ENCODE data around the gene GAPDHS. TPM values are rescaled to one million over a fixed set of nuclear protein-coding genes. Genes with fewer than 3 reads are reported as not detected.

The GAPDHS gene
- total RNA-seq, 1 experiment from 2014 or later, result not detected

DNA sequence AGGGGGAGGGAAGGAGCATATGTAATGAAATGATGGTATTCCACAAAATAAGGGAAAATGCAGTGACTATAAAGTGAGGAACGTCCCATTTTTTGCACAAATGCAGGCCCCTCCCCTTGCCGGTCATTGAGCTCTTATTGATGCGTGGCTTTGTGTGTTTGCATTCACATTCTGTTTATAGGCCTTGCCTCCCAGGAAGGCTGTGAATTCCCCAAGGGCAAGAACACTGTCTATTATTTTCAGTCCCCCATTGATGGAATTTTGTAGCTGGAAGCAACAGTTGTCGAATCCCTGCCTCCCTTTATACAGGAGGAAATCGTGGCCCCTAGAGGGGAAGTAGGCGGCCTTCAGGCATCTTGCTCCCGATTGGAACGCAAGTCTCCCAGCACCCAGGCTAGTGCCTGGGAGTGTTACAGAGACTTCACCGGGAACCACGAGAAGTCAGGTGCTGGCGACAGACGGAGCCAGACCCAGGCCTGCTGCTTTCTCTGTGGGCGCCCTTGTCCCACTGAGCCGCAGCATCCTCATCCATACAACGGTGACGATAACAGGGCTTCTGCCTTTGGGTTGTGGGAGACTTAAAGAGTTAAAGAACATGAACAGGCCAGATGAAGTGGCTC is 12.0 kb upstream of the GAPDHS start:
- H3K9me3 ChIP-seq (ENCODE audit: control insufficient read depth in 1 of 2, insufficient read depth in 1 of 2, low read depth in 1 of 2, low read length in 2 of 2), result no peaks in the 10 kb centered on the region
- H3K27ac ChIP-seq (ENCODE audit: low read depth, low read length), result no peak overlapping the region
- H3K4me3 ChIP-seq (replicated peaks in 1 of 2; ENCODE audit: low read depth in 1 of 2, low read length in 2 of 2), result no peak overlapping the region
- ChIA-PET POLR2A (interaction anchor here (3.9 kb wide), 1 partner anchor 11 kb away, joined by 22 read pairs; no protein-coding TSS in a partner anchor), RAD21 (ENCODE audit: low non-redundant PET in 1 of 2, low total read pairs in 2 of 2, uncharacterized antibody in 2 of 2, unreplicated experiment in 2 of 2) (no interaction called here), CTCF (interaction anchor here (1.2 to 2.0 kb wide), 3 partner anchors 11 to 26 kb away, joined by 3 to 9 read pairs (median 3); no protein-coding TSS in a partner anchor)
- H3K9me2 ChIP-seq (ENCODE audit: insufficient read depth), result no peaks in the 10 kb centered on the region
- no peaks in the 10 kb centered on the region for H4K20me1 ChIP-seq (ENCODE audit: insufficient read depth)
- no peak for DNase-seq (ENCODE audit: low read depth, low spot score)
- no peaks in the 10 kb centered on the region for H3K36me3 ChIP-seq (ENCODE audit: control insufficient read depth in 1 of 2, insufficient read depth in 2 of 2, low read length in 2 of 2)
- no peak overlapping the region for H3K4me2 ChIP-seq (ENCODE audit: low read length)
- H3K27me3 ChIP-seq (ENCODE audit: insufficient read depth, low read length), result no peaks in the 10 kb centered on the region
- no peak for ATAC-seq
- H3K79me2 ChIP-seq (ENCODE audit: insufficient read depth, low read length), result no peaks in the 10 kb centered on the region
- peaks cover 5 to 29% of the 10 kb centered on the region in 2 experiments; a peak in 3 of 4 replicates for H3K4me1 ChIP-seq (ENCODE audit: control insufficient read depth in 1 of 2, insufficient read depth in 2 of 2, low read length in 2 of 2)
- no TSS peak for BruUV-seq (replicated peaks)
- H3K9ac ChIP-seq (ENCODE audit: low read length), result no peak overlapping the region
- TF ChIP-seq CEBPB (IDR thresholded peaks at IDR 0.05; ENCODE audit: low read depth) (no peak), YY1 (IDR thresholded peaks at IDR 0.05; ENCODE audit: extremely low read depth, insufficient replicate concordance, low read depth, low read length) (no peak), CBX3 (IDR thresholded peaks at IDR 0.05; ENCODE audit: low read depth) (no peak), EZH2phosphoT487 (IDR thresholded peaks at IDR 0.05; ENCODE audit: borderline replicate concordance) (no peak), ZFX (IDR thresholded peaks at IDR 0.05) (no peak), SP1 (IDR thresholded peaks at IDR 0.05; ENCODE audit: low read depth) (no peak), ZNF274 (IDR thresholded peaks at IDR 0.05; ENCODE audit: low read depth, low read length) (no peak), JUND (IDR thresholded peaks at IDR 0.05) (no peak), POLR2A (IDR thresholded peaks at IDR 0.05; ENCODE audit: borderline replicate concordance, extremely low read depth, insufficient read depth, insufficient read length) (no peak)
- TF ChIP-seq, protein P1, sequence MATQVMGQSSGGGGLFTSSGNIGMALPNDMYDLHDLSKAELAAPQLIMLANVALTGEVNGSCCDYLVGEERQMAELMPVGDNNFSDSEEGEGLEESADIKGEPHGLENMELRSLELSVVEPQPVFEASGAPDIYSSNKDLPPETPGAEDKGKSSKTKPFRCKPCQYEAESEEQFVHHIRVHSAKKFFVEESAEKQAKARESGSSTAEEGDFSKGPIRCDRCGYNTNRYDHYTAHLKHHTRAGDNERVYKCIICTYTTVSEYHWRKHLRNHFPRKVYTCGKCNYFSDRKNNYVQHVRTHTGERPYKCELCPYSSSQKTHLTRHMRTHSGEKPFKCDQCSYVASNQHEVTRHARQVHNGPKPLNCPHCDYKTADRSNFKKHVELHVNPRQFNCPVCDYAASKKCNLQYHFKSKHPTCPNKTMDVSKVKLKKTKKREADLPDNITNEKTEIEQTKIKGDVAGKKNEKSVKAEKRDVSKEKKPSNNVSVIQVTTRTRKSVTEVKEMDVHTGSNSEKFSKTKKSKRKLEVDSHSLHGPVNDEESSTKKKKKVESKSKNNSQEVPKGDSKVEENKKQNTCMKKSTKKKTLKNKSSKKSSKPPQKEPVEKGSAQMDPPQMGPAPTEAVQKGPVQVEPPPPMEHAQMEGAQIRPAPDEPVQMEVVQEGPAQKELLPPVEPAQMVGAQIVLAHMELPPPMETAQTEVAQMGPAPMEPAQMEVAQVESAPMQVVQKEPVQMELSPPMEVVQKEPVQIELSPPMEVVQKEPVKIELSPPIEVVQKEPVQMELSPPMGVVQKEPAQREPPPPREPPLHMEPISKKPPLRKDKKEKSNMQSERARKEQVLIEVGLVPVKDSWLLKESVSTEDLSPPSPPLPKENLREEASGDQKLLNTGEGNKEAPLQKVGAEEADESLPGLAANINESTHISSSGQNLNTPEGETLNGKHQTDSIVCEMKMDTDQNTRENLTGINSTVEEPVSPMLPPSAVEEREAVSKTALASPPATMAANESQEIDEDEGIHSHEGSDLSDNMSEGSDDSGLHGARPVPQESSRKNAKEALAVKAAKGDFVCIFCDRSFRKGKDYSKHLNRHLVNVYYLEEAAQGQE (IDR thresholded peaks at IDR 0.05; ENCODE audit: low read depth), result no peak
- intact Hi-C loops (cut with micrococcal nuclease), result no loop called here
- no peak overlapping the region for H2AFZ ChIP-seq (ENCODE audit: low read depth, low read length, poor library complexity, severe bottlenecking)
